Left lobe of liver (tissue), 2 donors: Measurements from ENCODE around the gene RGS7. TPM values are rescaled to one million over a fixed set of nuclear protein-coding genes. Genes with fewer than 3 reads are reported as not detected.
"Not testable (repeated sequence)": the region's sequence is repeated elsewhere in the genome, so short reads cannot be mapped to it uniquely, and the experiment has no call there.

Source experiments
- ATAC-seq: fragments of 200-7000 bp; cut with Tn5 transposase; one replicate; pipeline ENCODE4 v1.9.1; 2020; ENCODE audit warnings: mild to moderate bottlenecking, moderate library complexity
- DNase-seq: peaks from one replicate; pipeline ENCODE4 v3.0.0-alpha.2; 2020; ENCODE audit warnings: low spot score
- total RNA-seq: library from RNA; stranded (reverse); gene quantifications from one replicate; pipeline ENCODE4 v1.2.1, GENCODE V29; 2021
- donor health status: DM: no; HTN: no; CAD: no; lungs with moderate emphysema.
- donor health status: DM: no; HTN: yes; CAD: no.

The RGS7 gene
- total RNA-seq, 1 donor from 2014 or later = 0.18 TPM

GRCh38 chr1:240802271-240802670, 554.7 kb downstream of the RGS7 start:
- no peak for DNase-seq
- no peak for ATAC-seq

GRCh38 chr1:240801442-240801841, 555.6 kb downstream of the RGS7 start:
- no peak for ATAC-seq
- no peak for DNase-seq

GRCh38 chr1:240800291-240800690, 556.7 kb downstream of the RGS7 start:
- no peak for DNase-seq
- ATAC-seq = no peak

- ATAC-seq (no peak), DNase-seq (no peak)
Measured at GRCh38 chr1:240797050-240797449, 560.0 kb downstream of the RGS7 start.

- peak; percentile 67 for ATAC-seq
- no peak for DNase-seq
Measured at GRCh38 chr1:240794046-240794843, 562.8 kb downstream of the RGS7 start.

- DNase-seq (no peak), ATAC-seq (no peak)
Measured at GRCh38 chr1:240792915-240793529, 564.0 kb downstream of the RGS7 start.

GRCh38 chr1:240790856-240791255, 566.1 kb downstream of the RGS7 start:
- ATAC-seq (no peak), DNase-seq (no peak)

- no peak for ATAC-seq
Measured at GRCh38 chr1:240786880-240787279, 570.1 kb downstream of the RGS7 start.

GRCh38 chr1:240784776-240785175, 572.2 kb downstream of the RGS7 start:
- ATAC-seq (no peak), DNase-seq (no peak)

More at GRCh38 chr1:240786880-240787279, 570.1 kb downstream of the RGS7 start:
- no peak for DNase-seq

- not testable (repeated sequence) for ATAC-seq, DNase-seq
Measured at GRCh38 chr1:240783728-240784137, 573.3 kb downstream of the RGS7 start.

GRCh38 chr1:240776237-240776636, 580.8 kb downstream of the RGS7 start:
- ATAC-seq (no peak), DNase-seq (no peak)

- DNase-seq (no peak), ATAC-seq (no peak)
Measured at GRCh38 chr1:240772131-240772530, 584.9 kb downstream of the RGS7 start.

GRCh38 chr1:240771450-240771849, 585.6 kb downstream of the RGS7 start:
- DNase-seq = no peak
- ATAC-seq = no peak

- no peak for DNase-seq
- ATAC-seq = no peak
Measured at GRCh38 chr1:240768979-240769378, 588.0 kb downstream of the RGS7 start.

- ATAC-seq (no peak), DNase-seq (no peak)
Measured at GRCh38 chr1:240766831-240767230, 590.2 kb downstream of the RGS7 start.

GRCh38 chr1:240765732-240766363, 591.2 kb downstream of the RGS7 start:
- DNase-seq = no peak
- ATAC-seq = no peak

GRCh38 chr1:240763771-240764170, 593.2 kb downstream of the RGS7 start:
- no peak for ATAC-seq

GRCh38 chr1:240763095-240763494, 593.9 kb downstream of the RGS7 start:
- ATAC-seq, DNase-seq: not testable (repeated sequence)

More at GRCh38 chr1:240763771-240764170, 593.2 kb downstream of the RGS7 start:
- DNase-seq = no peak

- not testable (repeated sequence) for DNase-seq, ATAC-seq
Measured at GRCh38 chr1:240762471-240762987, 594.5 kb downstream of the RGS7 start.

GRCh38 chr1:240758777-240759176, 598.2 kb downstream of the RGS7 start:
- not testable (repeated sequence) for ATAC-seq, DNase-seq

- DNase-seq = no peak
- ATAC-seq = no peak
Measured at GRCh38 chr1:240758296-240758695, 598.7 kb downstream of the RGS7 start.
